ACC112 (cell line): ENCODE measurements around the gene GSTT4.
"Not testable (repeated sequence)": the region's sequence is repeated elsewhere in the genome, so short reads cannot be mapped to it uniquely, and the experiment has no call there.

ENCODE experiments used
- H2AFZ ChIP-seq: fragments of 200-600 bp; sonication (generic); one replicate; pipeline ENCODE4 v1.6.0; 2017; ENCODE audit warnings: antibody characterized with exemption, low read length; ENCODE audit not compliant: unreplicated experiment
- H3K27ac ChIP-seq: fragments of 200-600 bp; sonication (generic); 2 replicates; pipeline ENCODE4 v1.5.1; 2014; ENCODE audit warnings: low read depth, mild to moderate bottlenecking, antibody characterized with exemption, low read length, moderate library complexity
- H3K27me3 ChIP-seq: fragments of 200-600 bp; sonication (generic); 2 replicates; pipeline ENCODE4 v1.6.1; 2014; ENCODE audit warnings: mild to moderate bottlenecking, antibody characterized with exemption, low read length, moderate library complexity, mixed read lengths; ENCODE audit not compliant: insufficient read depth
- H3K36me3 ChIP-seq: fragments of 200-600 bp; sonication (generic); 2 replicates; pipeline ENCODE4 v1.6.1; 2016; ENCODE audit warnings: mild to moderate bottlenecking, antibody characterized with exemption, low read length, moderate library complexity, mixed read lengths; ENCODE audit not compliant: insufficient read depth
- H3K4me1 ChIP-seq: fragments of 200-600 bp; sonication (generic); one replicate; pipeline ENCODE4 v1.6.1; 2016; ENCODE audit warnings: low read length, mixed read lengths; ENCODE audit not compliant: insufficient read depth, unreplicated experiment, control insufficient read depth
- H3K4me3 ChIP-seq: fragments of 200-600 bp; sonication (generic); 2 replicates; pipeline ENCODE4 v1.5.1; 2014; ENCODE audit warnings: mild to moderate bottlenecking, low read depth, low read length
- H3K79me2 ChIP-seq: fragments of 200-600 bp; sonication (generic); one replicate; pipeline ENCODE4 v1.6.0; 2016; ENCODE audit warnings: low read length; ENCODE audit not compliant: control insufficient read depth, unreplicated experiment, insufficient read depth

GSTT4 gene

DNA sequence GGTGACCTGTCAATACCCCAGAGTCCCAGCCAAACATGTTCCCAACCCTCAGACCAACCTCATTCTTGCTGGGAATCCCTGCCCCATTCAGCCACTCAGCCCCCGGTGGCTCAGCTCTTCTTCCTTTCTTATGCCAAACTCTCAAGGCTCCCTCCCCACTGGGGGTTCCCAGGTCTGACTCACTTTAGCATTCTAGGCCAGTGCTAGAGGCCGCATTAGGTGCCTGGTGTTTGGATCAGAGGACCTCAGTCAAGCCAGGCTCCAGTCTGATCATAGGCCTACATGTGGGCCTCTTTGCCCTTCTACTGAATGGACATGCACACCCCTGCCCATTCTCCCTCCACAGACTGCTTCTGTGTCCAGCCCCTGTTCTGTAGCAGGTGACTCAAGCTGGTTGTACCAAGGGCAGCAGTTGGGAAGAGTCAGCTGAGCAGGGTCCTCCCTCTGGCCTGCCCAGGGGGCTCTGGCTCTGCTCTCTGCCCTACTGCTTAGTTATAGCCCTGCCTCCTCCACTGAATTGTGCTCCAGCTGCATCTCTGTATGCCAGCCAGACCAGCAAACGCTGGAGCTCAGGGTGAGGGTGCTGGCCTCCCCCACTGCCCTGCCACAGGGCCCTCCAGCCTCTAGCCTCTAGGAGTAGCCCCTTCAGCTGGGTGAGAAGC lies 15.5 kb downstream of the GSTT4 start:
- not testable (repeated sequence) for H3K4me1 ChIP-seq, H2AFZ ChIP-seq, H3K4me3 ChIP-seq, H3K27me3 ChIP-seq, H3K36me3 ChIP-seq, H3K79me2 ChIP-seq, H3K27ac ChIP-seq

DNA sequence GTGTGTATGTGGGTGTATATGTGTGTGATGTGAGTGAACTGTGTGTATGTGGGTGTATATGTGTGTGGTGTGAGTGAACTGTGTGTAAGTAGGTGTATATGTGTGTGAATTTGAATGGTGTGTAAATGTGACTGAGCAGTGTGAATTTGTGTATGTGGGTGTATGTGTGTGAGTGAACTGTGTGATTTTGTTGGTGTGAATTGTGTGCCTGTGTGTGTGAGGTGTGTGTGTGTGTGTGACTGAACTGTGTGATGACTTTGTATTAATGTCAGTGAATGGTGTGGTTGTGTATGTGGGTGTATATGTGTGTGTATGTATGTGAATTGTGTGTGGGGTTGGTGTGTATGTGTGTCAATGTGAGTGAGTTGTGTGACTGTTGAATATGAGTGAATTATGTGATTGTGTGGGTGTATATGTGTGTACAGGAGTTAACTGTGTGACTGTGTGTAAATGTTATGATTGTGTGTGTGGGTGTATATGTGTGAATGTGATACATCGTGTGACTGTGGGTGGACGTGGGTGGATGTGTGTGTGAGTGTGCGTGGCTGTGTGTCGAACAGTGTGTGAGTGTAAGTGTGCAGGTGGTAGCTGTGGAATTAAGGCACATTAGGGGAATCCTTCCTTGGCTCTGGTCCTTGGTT lies 18.6 kb downstream of the GSTT4 start:
- not testable (repeated sequence) for H3K4me1 ChIP-seq, H3K27me3 ChIP-seq, H3K36me3 ChIP-seq, H3K79me2 ChIP-seq, H3K27ac ChIP-seq, H3K4me3 ChIP-seq, H2AFZ ChIP-seq

DNA sequence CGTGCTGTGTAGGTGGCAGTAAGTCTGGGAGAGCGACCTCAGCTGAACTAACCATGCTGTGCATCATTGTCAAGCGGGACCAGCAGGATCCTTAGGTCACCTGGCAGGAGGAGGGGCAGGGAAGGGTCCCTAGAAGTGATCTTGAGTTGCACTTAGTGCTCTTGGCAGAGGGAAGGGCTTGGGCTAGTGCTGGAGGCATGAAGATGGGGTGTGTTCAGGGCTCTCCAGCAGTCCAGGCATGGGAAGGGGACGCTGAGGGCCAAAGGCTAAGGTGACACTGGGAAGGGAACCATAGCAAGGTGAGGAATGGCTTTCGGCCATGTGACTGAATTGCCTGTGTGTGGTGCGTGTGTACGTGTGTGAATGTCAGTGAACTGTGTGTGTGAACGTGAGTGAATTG lies 19.2 kb downstream of the GSTT4 start:
- H3K36me3 ChIP-seq, H3K79me2 ChIP-seq, H3K4me1 ChIP-seq: not testable (repeated sequence)

GRCh38 chr22:23984430-23984829 lies 20.8 kb downstream of the GSTT4 start:
- Histone ChIP-seq H3K79me2 (no peaks in the 10 kb centered on the region), H3K27me3 (no peaks in the 10 kb centered on the region), H3K4me3 (no peak overlapping the region), H3K4me1 (no peaks in the 10 kb centered on the region), H2AFZ (no peak overlapping the region), H3K36me3 (no peaks in the 10 kb centered on the region), H3K27ac (no peak overlapping the region)

More for the DNA sequence above, 19.2 kb downstream of the GSTT4 start:
- not testable (repeated sequence) for H3K27me3 ChIP-seq, H3K27ac ChIP-seq, H2AFZ ChIP-seq, H3K4me3 ChIP-seq

- H3K4me3 ChIP-seq, H3K4me1 ChIP-seq, H2AFZ ChIP-seq, H3K27ac ChIP-seq, H3K79me2 ChIP-seq, H3K36me3 ChIP-seq, H3K27me3 ChIP-seq: not testable (repeated sequence)
Observed at GRCh38 chr22:23980567-23980966, 24.7 kb downstream of the GSTT4 start.

DNA sequence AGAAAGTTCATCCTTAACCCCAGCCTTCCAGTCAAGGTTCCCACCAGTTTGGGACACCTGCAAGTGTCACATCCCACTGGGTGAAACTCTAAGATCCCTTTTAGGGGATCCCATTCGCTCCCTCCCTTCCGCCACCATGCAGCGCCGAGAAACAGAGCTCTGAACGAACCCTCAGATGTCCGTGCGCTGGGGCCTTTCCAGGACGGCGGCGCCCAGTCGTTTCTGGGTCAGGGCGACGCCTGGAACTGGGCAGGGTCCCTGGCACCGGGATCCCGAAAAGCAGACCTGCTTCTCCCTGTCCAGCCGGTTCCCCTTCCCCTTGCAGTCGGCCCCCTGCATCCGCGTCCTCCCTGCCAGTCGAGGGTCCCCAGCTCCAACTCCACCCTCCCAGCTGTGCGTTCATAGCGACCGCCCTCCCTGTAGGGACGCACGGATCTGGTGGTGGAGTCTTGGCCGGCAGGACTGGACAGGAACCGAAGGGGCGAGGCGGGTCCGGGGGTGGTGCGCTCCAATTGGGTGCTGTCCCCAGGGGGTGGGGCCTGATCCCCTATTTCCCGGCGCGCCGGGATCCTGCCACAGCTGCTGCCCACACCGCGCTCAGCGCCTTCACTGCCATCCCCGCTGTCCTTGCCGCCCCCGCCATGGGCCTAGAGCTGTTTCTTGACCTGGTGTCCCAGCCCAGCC lies 25.6 kb downstream of the GSTT4 start, which contains the start of gene GSTT2:
GSTT2 (plus strand) TSS at position 578 of the 684 bp plus-strand sequence.
- H3K4me3 ChIP-seq, H2AFZ ChIP-seq, H3K4me1 ChIP-seq: not testable (repeated sequence)

DNA sequence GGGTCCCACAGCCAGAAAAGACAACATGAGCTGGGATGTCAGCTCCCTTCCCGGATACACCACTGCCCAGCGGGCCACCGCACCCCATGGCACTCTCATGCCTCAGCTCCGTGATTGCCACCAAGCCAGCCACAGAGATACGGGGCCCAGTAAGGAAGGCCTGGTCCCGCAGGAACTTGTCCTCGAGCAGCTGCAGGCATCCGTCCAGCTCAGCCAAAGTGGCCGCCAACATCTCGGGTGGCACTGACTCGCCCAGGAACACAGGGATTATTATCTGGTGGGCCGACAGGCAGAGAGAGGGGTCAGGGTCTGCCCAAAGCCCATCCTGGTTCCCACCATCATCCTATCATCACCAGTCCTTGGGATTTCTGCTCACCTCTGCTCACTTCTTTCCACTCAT lies 27.9 kb downstream of the GSTT4 start:
- not testable (repeated sequence) for H3K4me3 ChIP-seq, H3K27ac ChIP-seq, H3K4me1 ChIP-seq, H3K79me2 ChIP-seq, H2AFZ ChIP-seq, H3K27me3 ChIP-seq, H3K36me3 ChIP-seq

More for the DNA sequence above, 25.6 kb downstream of the GSTT4 start, which contains the start of gene GSTT2:
- not testable (repeated sequence) for H3K36me3 ChIP-seq, H3K79me2 ChIP-seq, H3K27ac ChIP-seq, H3K27me3 ChIP-seq

DNA sequence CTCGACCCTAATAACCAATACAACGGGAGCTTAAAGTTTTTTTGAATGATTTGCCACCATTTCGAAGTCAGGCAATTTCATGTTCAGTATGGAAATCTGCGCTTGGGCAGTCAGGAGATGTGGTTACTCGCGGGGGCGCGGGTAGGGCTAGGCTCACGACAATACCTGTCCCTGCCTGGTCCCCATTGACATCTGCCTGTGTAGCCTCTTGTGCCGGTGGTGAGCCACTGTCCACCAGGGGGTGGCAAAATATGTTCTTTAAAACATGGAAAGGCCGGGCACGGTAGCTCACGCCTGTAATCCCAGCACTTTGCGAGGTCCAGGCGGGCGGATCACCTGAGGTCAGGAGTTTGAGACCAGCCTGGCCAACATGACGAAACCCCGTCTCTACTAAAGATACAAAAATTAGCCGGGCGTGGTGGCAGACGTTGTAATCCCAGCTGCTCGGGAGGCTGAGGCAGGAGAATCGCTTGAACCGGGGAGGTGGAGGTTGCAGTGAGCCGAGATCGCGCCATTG lies 30.4 kb downstream of the GSTT4 start:
- H3K4me1 ChIP-seq, H3K36me3 ChIP-seq, H2AFZ ChIP-seq, H3K4me3 ChIP-seq, H3K79me2 ChIP-seq, H3K27ac ChIP-seq, H3K27me3 ChIP-seq: not testable (repeated sequence)

- not testable (repeated sequence) for H3K27me3 ChIP-seq, H3K4me1 ChIP-seq, H3K36me3 ChIP-seq, H3K79me2 ChIP-seq, H3K4me3 ChIP-seq, H3K27ac ChIP-seq, H2AFZ ChIP-seq
Observed at GRCh38 chr22:23974345-23974744, 30.9 kb downstream of the GSTT4 start, which contains the start of gene DDT. Gene DDT, minus strand, starts transcription at chr22:23974441. Its CDS starts 27 bp downstream, at chr22:23974414.

GRCh38 chr22:23971927-23972326 lies 33.3 kb downstream of the GSTT4 start:
- H3K4me3 ChIP-seq, H3K36me3 ChIP-seq, H3K79me2 ChIP-seq, H3K27me3 ChIP-seq, H3K27ac ChIP-seq, H2AFZ ChIP-seq, H3K4me1 ChIP-seq: not testable (repeated sequence)
